NCI-H526 (cell line): ENCODE results near the gene UBE2E2.

Experiments
- DNase-seq, 2 experiments: peaks; one replicate each; lab custom pipeline; 2025; lab: John Stamatoyannopoulos, UW

Gene UBE2E2

GRCh38 chr3:23620638-23621015 is 417.5 kb downstream of the UBE2E2 start:
- DNase-seq, result no peak

GRCh38 chr3:23623844-23624243 is 420.7 kb downstream of the UBE2E2 start:
- no peak for DNase-seq

GRCh38 chr3:23624305-23624704 is 421.2 kb downstream of the UBE2E2 start:
- no peak for DNase-seq

- no peak for DNase-seq
Observed at GRCh38 chr3:23626442-23626841, 423.3 kb downstream of the UBE2E2 start.

GRCh38 chr3:23629181-23629894 is 426.2 kb downstream of the UBE2E2 start:
- no peak for DNase-seq

DNA sequence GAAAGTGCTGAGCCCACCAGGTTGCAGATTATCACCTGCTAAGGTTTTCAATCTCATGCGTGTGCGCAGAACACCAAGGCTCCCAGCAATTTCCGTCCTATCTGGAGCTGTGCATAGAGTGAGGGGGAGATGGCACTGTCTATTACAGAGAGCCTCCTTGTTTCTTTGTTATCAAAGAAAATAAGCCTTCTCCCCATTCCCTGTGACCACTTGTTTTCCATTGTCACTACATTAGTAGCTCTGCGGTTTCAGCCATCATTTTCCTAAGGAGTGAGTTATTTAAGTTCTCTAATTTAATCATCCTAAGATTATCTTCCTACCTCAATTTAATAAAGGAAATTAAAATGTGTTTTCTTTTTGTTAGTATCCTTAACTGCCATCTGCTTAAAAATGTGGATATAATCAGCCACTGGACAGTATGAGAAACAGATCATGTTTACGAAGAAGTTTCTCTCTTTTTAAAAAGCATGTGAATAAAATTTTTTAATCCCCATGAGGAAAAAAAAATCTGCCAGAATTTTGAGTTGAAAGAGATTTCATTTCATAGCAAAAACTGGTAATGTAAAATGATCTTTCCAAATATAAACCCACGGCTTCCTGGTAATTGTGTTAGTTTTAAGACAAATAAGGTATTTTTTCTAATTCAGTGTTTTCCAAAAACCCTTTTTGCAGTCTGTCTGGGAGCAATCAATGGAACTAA is 430.3 kb downstream of the UBE2E2 start:
- no peak for DNase-seq

DNA sequence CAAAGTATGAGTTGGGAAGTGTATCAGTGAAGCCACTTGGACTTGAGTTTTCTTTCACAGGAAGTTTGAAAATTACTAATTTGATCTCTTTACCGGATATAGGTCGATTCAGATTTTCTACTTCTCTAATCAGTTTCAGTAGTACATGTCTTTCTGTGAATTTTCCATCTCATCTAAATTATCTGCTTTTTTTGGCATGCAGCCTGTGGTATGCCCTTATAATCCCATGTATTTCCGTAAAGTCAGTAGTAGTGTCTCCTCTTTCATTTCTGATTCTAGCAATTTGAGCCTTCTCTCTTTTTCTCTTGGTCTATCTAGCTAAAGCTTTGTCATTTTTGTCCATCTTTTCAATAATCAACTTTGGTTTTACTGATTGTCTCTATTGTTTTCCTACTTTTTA is 434.2 kb downstream of the UBE2E2 start:
- DNase-seq, result no peak

DNA sequence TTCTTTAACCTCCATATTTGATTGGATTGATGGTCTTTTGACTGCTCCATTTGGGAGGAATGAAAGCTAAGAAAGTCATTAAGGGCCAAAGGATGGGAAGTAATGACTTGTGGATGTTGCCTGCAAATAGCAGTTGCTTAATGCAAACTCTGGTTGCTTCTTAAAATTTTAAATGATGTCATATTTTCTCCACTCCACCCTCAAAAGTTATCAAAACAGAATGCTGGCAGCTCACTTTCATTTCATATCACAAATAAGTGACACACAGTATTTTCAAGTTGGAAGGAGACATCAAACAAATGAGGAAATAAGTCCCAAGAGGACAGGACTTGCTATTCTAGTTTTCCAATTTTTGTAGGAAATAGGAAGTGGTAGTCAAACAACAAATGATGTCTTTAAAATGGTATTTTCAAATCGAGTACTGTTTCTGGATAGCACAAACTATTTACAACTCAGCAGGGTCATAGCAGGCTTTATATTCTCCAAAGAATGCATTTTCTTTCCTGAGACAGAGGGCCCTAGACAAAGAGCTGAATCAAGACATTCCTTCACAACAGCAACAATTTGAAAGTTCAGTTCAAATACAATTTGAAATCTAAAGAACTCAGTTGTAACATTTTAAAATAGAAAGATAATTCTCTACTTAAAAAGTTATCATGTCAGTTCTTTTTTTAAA is 437.5 kb downstream of the UBE2E2 start:
- no peak for DNase-seq
